ENCODE measurements around the gene SENP5. TPM values are rescaled to one million over a fixed set of nuclear protein-coding genes. Genes with fewer than 3 reads are reported as not detected.

SENP5 gene
- total RNA-seq, 1 donor from 2014 or later = 19.7 TPM

- TF ChIP-seq CTCF (conservative IDR thresholded peaks at IDR 0.05; ENCODE audit: low read depth, low read length) = no peak
- DNase-seq (ENCODE audit: low read depth) = no peak
- H3K4me3 ChIP-seq (ENCODE audit: low read depth, low read length) = no peak overlapping the region
Measured at GRCh38 chr3:196875258-196875657, 7.5 kb downstream of the SENP5 start.

- H3K4me3 ChIP-seq (ENCODE audit: low read depth, low read length) = no peak overlapping the region
- no peak for DNase-seq (ENCODE audit: low read depth)
- TF ChIP-seq CTCF (conservative IDR thresholded peaks at IDR 0.05; ENCODE audit: low read depth, low read length) = no peak
Measured at GRCh38 chr3:196883361-196883760, 15.6 kb downstream of the SENP5 start.

- no peak for DNase-seq (ENCODE audit: low read depth)
- no peak for TF ChIP-seq CTCF (conservative IDR thresholded peaks at IDR 0.05; ENCODE audit: low read depth, low read length)
- H3K4me3 ChIP-seq (ENCODE audit: low read depth, low read length) = no peak overlapping the region
Measured at GRCh38 chr3:196886144-196886543, 18.4 kb downstream of the SENP5 start.

GRCh38 chr3:196889844-196890708, 22.4 kb downstream of the SENP5 start:
- H3K4me3 ChIP-seq (ENCODE audit: low read depth, low read length) = no peak overlapping the region
- no peak for DNase-seq (ENCODE audit: low read depth)
- TF ChIP-seq CTCF (conservative IDR thresholded peaks at IDR 0.05; ENCODE audit: low read depth, low read length) = no peak

- H3K4me3 ChIP-seq (ENCODE audit: low read depth, low read length) = no peak overlapping the region
- no peak for TF ChIP-seq CTCF (conservative IDR thresholded peaks at IDR 0.05; ENCODE audit: low read depth, low read length)
- DNase-seq (ENCODE audit: low read depth) = no peak
Measured at GRCh38 chr3:196894557-196895295, 27.0 kb downstream of the SENP5 start.

- H3K4me3 ChIP-seq (ENCODE audit: low read depth, low read length) = no peak overlapping the region
- no peak for DNase-seq (ENCODE audit: low read depth)
- no peak for TF ChIP-seq CTCF (conservative IDR thresholded peaks at IDR 0.05; ENCODE audit: low read depth, low read length)
Measured at GRCh38 chr3:196896229-196896628, 28.5 kb downstream of the SENP5 start.
